ENCODE results near the gene WASF3. TPM values are rescaled to one million over a fixed set of nuclear protein-coding genes. Genes with fewer than 3 reads are reported as not detected.

Gene WASF3
- total RNA-seq, 4 donors from 2014 or later, result 5.9 to 37.5 (median 12.5) TPM

GRCh38 chr13:26651234-26651633, 93.8 kb downstream of the WASF3 start:
- no peak for DNase-seq
- no peak overlapping the region for H3K27ac ChIP-seq
- H3K4me1 ChIP-seq, result no peaks in the 10 kb centered on the region
- intact Hi-C loops (cut with DNase I; ENCODE audit: low total_unique reads), result no loop called here
- H3K4me3 ChIP-seq, result no peak overlapping the region
- no peaks in the 10 kb centered on the region for H3K9me3 ChIP-seq
- no peaks in the 10 kb centered on the region for H3K36me3 ChIP-seq
- no peaks in the 10 kb centered on the region for H3K27me3 ChIP-seq
- no peak for TF ChIP-seq CTCF (IDR thresholded peaks at IDR 0.05)
- no peak for TF ChIP-seq POLR2A (IDR thresholded peaks at IDR 0.05)

DNA sequence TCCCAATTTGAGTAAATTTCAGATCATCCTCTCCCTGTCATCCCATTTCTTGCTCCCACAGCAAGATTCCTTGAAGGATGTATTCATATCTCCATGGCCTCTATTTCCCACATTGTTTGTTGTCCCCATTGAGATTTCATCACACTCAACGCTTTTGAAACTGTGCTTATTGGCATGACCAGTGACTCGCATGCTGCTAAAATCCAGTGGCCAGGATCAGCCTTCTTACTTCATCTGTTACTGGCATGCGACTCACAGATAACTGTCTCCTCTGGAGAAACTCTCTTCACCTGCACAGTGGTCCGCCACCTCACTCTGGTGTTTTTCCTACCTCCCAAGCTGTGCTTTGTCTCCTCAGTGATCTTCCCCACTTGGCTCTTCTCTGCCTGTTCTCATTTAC, 95.8 kb downstream of the WASF3 start:
- Histone ChIP-seq H3K27ac (no peak overlapping the region), H3K36me3 (no peaks in the 10 kb centered on the region), H3K9me3 (no peaks in the 10 kb centered on the region), H3K27me3 (no peaks in the 10 kb centered on the region), H3K4me1 (no peaks in the 10 kb centered on the region), H3K4me3 (no peak overlapping the region)
- intact Hi-C loops (cut with DNase I; ENCODE audit: low total_unique reads), result no loop called here
- no peak for DNase-seq
- TF ChIP-seq POLR2A (IDR thresholded peaks at IDR 0.05) (no peak), CTCF (IDR thresholded peaks at IDR 0.05) (no peak)

DNA sequence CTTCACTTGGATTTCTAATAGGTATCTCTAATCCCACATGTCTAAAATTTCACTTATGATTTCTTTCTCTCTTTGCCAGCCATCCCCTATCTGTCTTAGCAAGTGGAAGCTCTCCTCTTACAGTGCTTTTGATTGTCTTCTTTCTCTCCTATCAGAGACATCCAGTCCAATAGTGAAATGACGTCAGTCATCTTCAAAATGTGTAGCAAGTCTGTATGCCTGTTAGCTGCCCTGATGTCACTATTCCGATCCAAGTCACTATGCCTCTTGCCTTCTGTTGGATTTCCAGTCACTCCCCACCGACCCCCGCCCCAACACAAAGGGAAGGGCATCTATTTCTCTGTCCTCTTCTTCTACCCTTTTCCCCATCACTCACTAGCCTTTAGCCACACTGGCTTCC, 96.4 kb downstream of the WASF3 start:
- Histone ChIP-seq H3K9me3 (no peaks in the 10 kb centered on the region), H3K27me3 (no peaks in the 10 kb centered on the region), H3K36me3 (no peaks in the 10 kb centered on the region), H3K4me1 (no peaks in the 10 kb centered on the region), H3K27ac (no peak overlapping the region), H3K4me3 (no peak overlapping the region)
- no peak for DNase-seq
- intact Hi-C loops (cut with DNase I; ENCODE audit: low total_unique reads), result no loop called here
- no peak for TF ChIP-seq POLR2A (IDR thresholded peaks at IDR 0.05)
- no peak for TF ChIP-seq CTCF (IDR thresholded peaks at IDR 0.05)

GRCh38 chr13:26656919-26657318, 99.4 kb downstream of the WASF3 start:
- Histone ChIP-seq H3K4me3 (no peak overlapping the region), H3K9me3 (no peaks in the 10 kb centered on the region), H3K27me3 (no peaks in the 10 kb centered on the region), H3K4me1 (no peaks in the 10 kb centered on the region), H3K27ac (no peak overlapping the region), H3K36me3 (no peaks in the 10 kb centered on the region)
- no peak for DNase-seq
- TF ChIP-seq POLR2A (IDR thresholded peaks at IDR 0.05), result no peak
- no peak for TF ChIP-seq CTCF (IDR thresholded peaks at IDR 0.05)
- intact Hi-C loops (cut with DNase I; ENCODE audit: low total_unique reads), result no loop called here

- H3K9me3 ChIP-seq, result no peaks in the 10 kb centered on the region
- intact Hi-C loops (cut with DNase I; ENCODE audit: low total_unique reads), result no loop called here
- no peaks in the 10 kb centered on the region for H3K27me3 ChIP-seq
- no peaks in the 10 kb centered on the region for H3K4me1 ChIP-seq
- no peak overlapping the region for H3K27ac ChIP-seq
- no peaks in the 10 kb centered on the region for H3K36me3 ChIP-seq
- no peak for TF ChIP-seq POLR2A (IDR thresholded peaks at IDR 0.05)
- TF ChIP-seq CTCF (IDR thresholded peaks at IDR 0.05), result no peak
- DNase-seq, result no peak
- no peak overlapping the region for H3K4me3 ChIP-seq
These were observed 101.2 kb downstream of the WASF3 start for GRCh38 chr13:26658448-26659385.
